Neural crest cell (in vitro differentiated cells): ENCODE results near the gene MON2. TPM values are rescaled to one million over a fixed set of nuclear protein-coding genes. Genes with fewer than 3 reads are reported as not detected.

Source experiments
- DNase-seq: peaks from one replicate; pipeline ENCODE4 v3.0.0; 2021; ENCODE audit warnings: low read depth, mixed read lengths, low spot score
- H3K27ac Mint-ChIP-seq: one replicate; pipeline ENCODE4 v1.8.0; 2021; ENCODE audit warnings: mild to moderate bottlenecking, mixed read lengths; ENCODE audit not compliant: unreplicated experiment
- H3K27me3 Mint-ChIP-seq: 2 replicates; pipeline ENCODE4 v1.8.0; 2021; ENCODE audit warnings: low read depth, mild to moderate bottlenecking, mixed read lengths
- H3K36me3 Mint-ChIP-seq: 2 replicates; pipeline ENCODE4 v1.8.0; 2021; ENCODE audit warnings: low read depth, mild to moderate bottlenecking, mixed read lengths
- H3K4me1 Mint-ChIP-seq: 2 replicates; pipeline ENCODE4 v1.8.0; 2021; ENCODE audit warnings: mixed read lengths
- H3K4me3 Mint-ChIP-seq: one replicate; pipeline ENCODE4 v1.8.0; 2021; ENCODE audit warnings: mild to moderate bottlenecking, mixed read lengths
- H3K9me3 Mint-ChIP-seq: 2 replicates; pipeline ENCODE4 v1.8.0; 2021; ENCODE audit warnings: mixed read lengths
- total RNA-seq: library from RNA; stranded (reverse); gene quantifications from 2 replicates; pipeline ENCODE4 v1.2.1, GENCODE V29; 2021
- TF ChIP-seq, protein P1 (sequence below): fragments of 200-600 bp; sonication (generic); conservative IDR thresholded peaks from 2 replicates; pipeline ENCODE4 v1.5.0; 2021; ENCODE audit warnings: antibody characterized with exemption, mild to moderate bottlenecking

Gene MON2
- total RNA-seq, 1 donor from 2014 or later: 40.1 TPM

- Mint-ChIP-seq H3K27me3 (peaks cover 4% of the 10 kb centered on the region), H3K4me1 (peaks cover 36% of the 10 kb centered on the region), H3K4me3 (no peak overlapping the region), H3K27ac (no peak overlapping the region), H3K9me3 (no peaks in the 10 kb centered on the region), H3K36me3 (no peaks in the 10 kb centered on the region)
- DNase-seq: no peak
- TF ChIP-seq, protein P1, sequence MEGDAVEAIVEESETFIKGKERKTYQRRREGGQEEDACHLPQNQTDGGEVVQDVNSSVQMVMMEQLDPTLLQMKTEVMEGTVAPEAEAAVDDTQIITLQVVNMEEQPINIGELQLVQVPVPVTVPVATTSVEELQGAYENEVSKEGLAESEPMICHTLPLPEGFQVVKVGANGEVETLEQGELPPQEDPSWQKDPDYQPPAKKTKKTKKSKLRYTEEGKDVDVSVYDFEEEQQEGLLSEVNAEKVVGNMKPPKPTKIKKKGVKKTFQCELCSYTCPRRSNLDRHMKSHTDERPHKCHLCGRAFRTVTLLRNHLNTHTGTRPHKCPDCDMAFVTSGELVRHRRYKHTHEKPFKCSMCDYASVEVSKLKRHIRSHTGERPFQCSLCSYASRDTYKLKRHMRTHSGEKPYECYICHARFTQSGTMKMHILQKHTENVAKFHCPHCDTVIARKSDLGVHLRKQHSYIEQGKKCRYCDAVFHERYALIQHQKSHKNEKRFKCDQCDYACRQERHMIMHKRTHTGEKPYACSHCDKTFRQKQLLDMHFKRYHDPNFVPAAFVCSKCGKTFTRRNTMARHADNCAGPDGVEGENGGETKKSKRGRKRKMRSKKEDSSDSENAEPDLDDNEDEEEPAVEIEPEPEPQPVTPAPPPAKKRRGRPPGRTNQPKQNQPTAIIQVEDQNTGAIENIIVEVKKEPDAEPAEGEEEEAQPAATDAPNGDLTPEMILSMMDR: no peak
Observed at GRCh38 chr12:62622177-62622576, 155.6 kb downstream of the MON2 start.

GRCh38 chr12:62625228-62625627 is 158.6 kb downstream of the MON2 start:
- no peak for DNase-seq
- H3K27ac Mint-ChIP-seq: no peak overlapping the region
- H3K4me3 Mint-ChIP-seq: no peak overlapping the region
- peaks cover 10% of the 10 kb centered on the region for H3K27me3 Mint-ChIP-seq
- no peaks in the 10 kb centered on the region for H3K9me3 Mint-ChIP-seq
- no peaks in the 10 kb centered on the region for H3K36me3 Mint-ChIP-seq
- H3K4me1 Mint-ChIP-seq: peaks cover 47% of the 10 kb centered on the region
- TF ChIP-seq, protein P1: no peak

DNA sequence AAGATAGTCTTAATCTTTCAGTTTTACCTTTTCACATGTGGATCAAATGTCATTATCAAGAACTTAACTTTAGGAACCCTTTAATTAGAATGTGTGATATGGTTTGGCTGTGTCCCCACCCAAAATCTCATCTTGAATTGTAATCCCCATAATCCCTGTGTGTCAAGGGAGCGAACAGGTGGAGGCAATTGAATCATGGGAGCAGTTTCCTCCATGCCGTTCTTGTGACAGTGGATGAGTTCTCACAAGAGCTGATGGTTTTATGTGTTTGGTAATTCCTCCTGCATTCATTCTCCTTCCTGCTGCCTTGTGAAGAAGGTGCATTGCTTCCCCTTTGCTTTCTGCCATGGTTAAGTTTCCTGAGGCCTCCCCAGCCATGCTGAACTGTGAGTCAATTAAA is 160.6 kb downstream of the MON2 start:
- Mint-ChIP-seq H3K4me1 (peaks cover 60% of the 10 kb centered on the region), H3K9me3 (no peaks in the 10 kb centered on the region), H3K36me3 (no peaks in the 10 kb centered on the region), H3K27ac (no peak overlapping the region), H3K27me3 (peaks cover 14% of the 10 kb centered on the region), H3K4me3 (no peak overlapping the region)
- TF ChIP-seq, protein P1: no peak
- no peak for DNase-seq

DNA sequence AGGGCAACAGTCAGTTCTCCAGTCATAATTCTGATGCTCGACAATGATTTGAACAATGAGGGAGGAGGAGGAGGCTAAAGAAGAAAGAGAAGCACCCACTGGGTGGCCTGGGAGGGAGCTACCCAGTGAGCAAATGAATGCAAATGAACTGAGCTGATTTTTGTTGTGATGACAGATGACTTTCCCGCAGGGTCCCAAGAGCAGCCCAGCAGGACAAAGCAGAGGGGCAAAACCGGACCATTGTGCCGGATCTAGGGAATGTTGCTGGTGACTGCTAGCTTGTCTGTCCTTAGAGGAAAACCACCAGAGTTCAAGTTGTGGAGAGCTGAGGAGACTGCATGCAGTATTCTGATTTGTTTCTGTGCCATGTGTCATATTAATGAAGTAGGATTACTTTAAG is 162.8 kb downstream of the MON2 start:
- Mint-ChIP-seq H3K27me3 (peaks cover 14% of the 10 kb centered on the region), H3K27ac (no peak overlapping the region)

DNA sequence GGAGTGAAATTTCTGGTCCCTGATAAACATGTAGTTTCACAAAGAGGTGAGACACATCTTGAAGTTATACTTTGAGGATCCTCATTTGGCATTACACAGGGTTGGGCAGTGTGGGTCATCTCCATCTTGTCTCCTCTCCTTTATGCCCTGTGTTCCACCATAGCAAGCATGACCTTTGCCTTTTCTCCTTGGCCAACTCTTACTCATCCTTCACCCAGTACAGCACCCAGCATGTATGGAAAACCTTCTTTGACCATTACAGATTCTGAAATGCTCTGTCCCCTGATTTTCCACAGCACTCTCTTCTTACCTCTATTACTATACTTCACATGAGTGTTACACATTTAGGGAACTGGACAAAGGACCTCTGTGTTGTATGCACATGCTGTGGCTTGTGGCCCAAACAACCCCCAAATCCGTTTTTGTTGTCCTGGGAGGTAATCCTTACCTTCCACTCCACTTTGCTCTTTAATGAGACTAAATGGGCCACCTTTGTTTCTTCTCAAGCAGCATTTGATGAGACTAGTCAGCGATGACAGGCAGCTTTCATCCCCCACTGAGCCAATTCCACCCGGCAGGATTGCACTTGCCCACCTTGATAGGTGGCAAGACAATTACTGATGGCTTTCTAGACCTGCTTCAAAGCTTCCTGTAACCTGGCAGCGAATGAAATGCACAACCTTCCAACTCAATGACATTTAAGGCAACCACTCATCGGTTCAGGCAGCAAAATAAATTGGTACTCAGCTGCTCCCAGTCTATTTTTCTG is 163.5 kb downstream of the MON2 start:
- TF ChIP-seq, protein P1: no peak
- H3K27me3 Mint-ChIP-seq: peaks cover 14% of the 10 kb centered on the region
- no peaks in the 10 kb centered on the region for H3K9me3 Mint-ChIP-seq
- peak overlapping the region; percentile 2 for H3K4me3 Mint-ChIP-seq
- H3K4me1 Mint-ChIP-seq: peaks cover 78% of the 10 kb centered on the region
- no peak for DNase-seq
- H3K36me3 Mint-ChIP-seq: no peaks in the 10 kb centered on the region
- H3K27ac Mint-ChIP-seq: no peak overlapping the region

More for the DNA sequence above, 162.8 kb downstream of the MON2 start:
- TF ChIP-seq, protein P1: no peak
- peaks cover 76% of the 10 kb centered on the region for H3K4me1 Mint-ChIP-seq
- no peak for DNase-seq
- no peaks in the 10 kb centered on the region for H3K9me3 Mint-ChIP-seq
- H3K4me3 Mint-ChIP-seq: peak overlapping the region; percentile 2
- H3K36me3 Mint-ChIP-seq: no peaks in the 10 kb centered on the region
